ENCODE measurements around the gene MFAP4.

The MFAP4 gene

GRCh38 chr17:19364699-19365498 lies 22.1 kb downstream of the MFAP4 start:
- H3K27ac ChIP-seq: peak overlapping the region; percentile 2; the same call in 1 of the 2 replicates
- ChIA-PET CTCF (interaction anchor here (0.6 to 2.4 kb wide), 5 partner anchors 9 to 1785 kb away, joined by 3 to 22 read pairs (median 3); no protein-coding TSS in a partner anchor), POLR2A (ENCODE audit: low non-redundant PET) (no interaction called here)
- TF ChIP-seq CTCF (conservative IDR thresholded peaks at IDR 0.05; ENCODE audit: low read depth): no peak
- DNase-seq (ENCODE audit: low spot score): no peak

- peak overlapping the region; percentile 89 for H3K27ac ChIP-seq
- ChIA-PET CTCF (interaction anchor here (0.5 to 2.0 kb wide), 28 partner anchors 9 to 1404 kb away, joined by 3 to 40 read pairs (median 4); partner anchors contain the start of gene MAPK7), POLR2A (ENCODE audit: low non-redundant PET) (no interaction called here)
- DNase-seq (ENCODE audit: low spot score): no peak
- TF ChIP-seq CTCF (conservative IDR thresholded peaks at IDR 0.05; ENCODE audit: low read depth): no peak
Measured at GRCh38 chr17:19363460-19364035, 23.4 kb downstream of the MFAP4 start.

- DNase-seq (ENCODE audit: low spot score): no peak
- peak overlapping the region; percentile 89 for H3K27ac ChIP-seq
- ChIA-PET POLR2A (ENCODE audit: low non-redundant PET) (interaction anchor here (1.6 kb wide), 1 partner anchor 15 kb away, joined by 6 read pairs; the partner anchor contains the start of gene MAPK7), CTCF (interaction anchor here (0.5 to 2.0 kb wide), 30 partner anchors 9 to 1404 kb away, joined by 3 to 40 read pairs (median 4); partner anchors contain the start of gene MAPK7)
- TF ChIP-seq CTCF (conservative IDR thresholded peaks at IDR 0.05; ENCODE audit: low read depth): peak; percentile 62
Measured at GRCh38 chr17:19363114-19363438, 23.9 kb downstream of the MFAP4 start.

- TF ChIP-seq CTCF (conservative IDR thresholded peaks at IDR 0.05; ENCODE audit: low read depth): peak; percentile 90
- peak; percentile 97 for DNase-seq (ENCODE audit: low spot score)
- peak within 1 kb of the TSS; percentile 89 for H3K27ac ChIP-seq
- ChIA-PET CTCF (interaction anchor here (0.5 to 2.0 kb wide), 33 partner anchors 8 to 1405 kb away, joined by 3 to 40 read pairs (median 4); partner anchors contain the start of gene MAPK7), POLR2A (ENCODE audit: low non-redundant PET) (interaction anchor here (1.6 kb wide), 1 partner anchor 16 kb away, joined by 6 read pairs; the partner anchor contains the start of gene MAPK7)
Measured at GRCh38 chr17:19362277-19363113, 24.5 kb downstream of the MFAP4 start, which contains the start of gene B9D1. B9D1 (minus strand) TSS chr17:19362723; CDS start chr17:19362569, 154 bp downstream.

- H3K27ac ChIP-seq: peak overlapping the region; percentile 89
- POLR2A ChIA-PET (ENCODE audit: low non-redundant PET): interaction anchor here (1.6 kb wide), 1 partner anchor 16 kb away, joined by 6 read pairs; the partner anchor contains the start of gene MAPK7
Measured at GRCh38 chr17:19361944-19362276, 25.1 kb downstream of the MFAP4 start.

More at GRCh38 chr17:19361944-19362276, 25.1 kb downstream of the MFAP4 start:
- DNase-seq (ENCODE audit: low spot score): no peak
- CTCF ChIA-PET: interaction anchor here (1.9 to 2.0 kb wide), 2 partner anchors 86 to 401 kb away, joined by 16 to 40 read pairs; no protein-coding TSS in a partner anchor
- TF ChIP-seq CTCF (conservative IDR thresholded peaks at IDR 0.05; ENCODE audit: low read depth): no peak

Data from RWPE1 (cell line).